Skeletal muscle satellite cell (primary cell): ENCODE data around the gene WDR64.
"Not testable (repeated sequence)": the region's sequence is repeated elsewhere in the genome, so short reads cannot be mapped to it uniquely, and the experiment has no call there.

Experiments
- H3K27me3 ChIP-seq: 2 replicates; pipeline ENCODE4 v1.7.0; 2013; ENCODE audit warnings: low read length; ENCODE audit not compliant: control insufficient read depth, insufficient read depth
- H3K36me3 ChIP-seq: 2 replicates; pipeline ENCODE4 v1.7.0; 2013; ENCODE audit warnings: mild to moderate bottlenecking, control low read depth, low read length; ENCODE audit not compliant: insufficient read depth
- H3K4me1 ChIP-seq: 2 replicates; pipeline ENCODE4 v1.7.0; 2013; ENCODE audit warnings: low read length; ENCODE audit not compliant: control insufficient read depth, insufficient read depth
- H3K4me2 ChIP-seq: 2 replicates; pipeline ENCODE4 v1.7.0; 2013; ENCODE audit warnings: mild to moderate bottlenecking, low read length
- H3K4me3 ChIP-seq: 2 replicates; pipeline ENCODE4 v1.7.0; 2013; ENCODE audit warnings: low read length
- H3K9ac ChIP-seq: 2 replicates; pipeline ENCODE4 v1.7.0; 2013; ENCODE audit warnings: mild to moderate bottlenecking, low read depth, low read length, moderate library complexity
- H3K9me3 ChIP-seq: replicated peaks from 2 replicates; pipeline ENCODE4 v1.7.0; 2013; ENCODE audit warnings: mild to moderate bottlenecking, control low read depth, low read length

WDR64 gene

GRCh38 chr1:241660424-241660972 is 8.4 kb downstream of the WDR64 start:
- Histone ChIP-seq H3K4me3 (no peak overlapping the region), H3K4me1 (no peaks in the 10 kb centered on the region), H3K36me3 (no peaks in the 10 kb centered on the region), H3K9ac (no peak overlapping the region), H3K9me3 (no peaks in the 10 kb centered on the region), H3K27me3 (no peaks in the 10 kb centered on the region), H3K4me2 (no peak overlapping the region)

GRCh38 chr1:241666419-241666818 is 14.3 kb downstream of the WDR64 start:
- Histone ChIP-seq H3K9ac (no peak overlapping the region), H3K9me3 (no peaks in the 10 kb centered on the region), H3K4me3 (no peak overlapping the region), H3K4me1 (no peaks in the 10 kb centered on the region), H3K27me3 (no peaks in the 10 kb centered on the region), H3K36me3 (no peaks in the 10 kb centered on the region), H3K4me2 (no peak overlapping the region)

- Histone ChIP-seq H3K4me3 (no peak overlapping the region), H3K4me1 (no peaks in the 10 kb centered on the region), H3K9me3 (no peaks in the 10 kb centered on the region), H3K9ac (no peak overlapping the region), H3K4me2 (no peak overlapping the region), H3K27me3 (no peaks in the 10 kb centered on the region), H3K36me3 (no peaks in the 10 kb centered on the region)
These were observed 20.2 kb downstream of the WDR64 start for GRCh38 chr1:241672301-241672700.

- H3K9me3 ChIP-seq: no peaks in the 10 kb centered on the region
- H3K4me1 ChIP-seq: no peaks in the 10 kb centered on the region
- no peaks in the 10 kb centered on the region for H3K27me3 ChIP-seq
These were observed 22.8 kb downstream of the WDR64 start for GRCh38 chr1:241674805-241675384.

GRCh38 chr1:241675983-241676382 is 23.9 kb downstream of the WDR64 start:
- no peak overlapping the region for H3K4me2 ChIP-seq
- no peaks in the 10 kb centered on the region for H3K27me3 ChIP-seq
- no peak overlapping the region for H3K9ac ChIP-seq
- H3K4me1 ChIP-seq: no peaks in the 10 kb centered on the region
- H3K36me3 ChIP-seq: no peaks in the 10 kb centered on the region
- H3K9me3 ChIP-seq: no peaks in the 10 kb centered on the region
- no peak overlapping the region for H3K4me3 ChIP-seq

More at GRCh38 chr1:241674805-241675384, 22.8 kb downstream of the WDR64 start:
- Histone ChIP-seq H3K9ac (no peak overlapping the region), H3K4me2 (no peak overlapping the region), H3K4me3 (no peak overlapping the region), H3K36me3 (no peaks in the 10 kb centered on the region)

GRCh38 chr1:241677201-241677600 is 25.1 kb downstream of the WDR64 start:
- Histone ChIP-seq H3K4me3 (no peak overlapping the region), H3K27me3 (no peaks in the 10 kb centered on the region), H3K4me1 (no peaks in the 10 kb centered on the region), H3K36me3 (no peaks in the 10 kb centered on the region), H3K4me2 (no peak overlapping the region), H3K9me3 (no peaks in the 10 kb centered on the region), H3K9ac (no peak overlapping the region)

GRCh38 chr1:241678536-241678935 is 26.5 kb downstream of the WDR64 start:
- Histone ChIP-seq H3K4me3 (no peak overlapping the region), H3K4me1 (no peaks in the 10 kb centered on the region), H3K36me3 (no peaks in the 10 kb centered on the region), H3K4me2 (no peak overlapping the region), H3K9me3 (no peaks in the 10 kb centered on the region), H3K27me3 (no peaks in the 10 kb centered on the region), H3K9ac (no peak overlapping the region)

GRCh38 chr1:241679404-241679803 is 27.3 kb downstream of the WDR64 start:
- H3K9me3 ChIP-seq: no peaks in the 10 kb centered on the region
- no peak overlapping the region for H3K4me2 ChIP-seq
- H3K4me3 ChIP-seq: no peak overlapping the region
- no peaks in the 10 kb centered on the region for H3K4me1 ChIP-seq
- H3K9ac ChIP-seq: no peak overlapping the region
- H3K36me3 ChIP-seq: no peaks in the 10 kb centered on the region
- H3K27me3 ChIP-seq: no peaks in the 10 kb centered on the region

- no peaks in the 10 kb centered on the region for H3K9me3 ChIP-seq
- H3K36me3 ChIP-seq: no peaks in the 10 kb centered on the region
- H3K9ac ChIP-seq: no peak overlapping the region
- H3K4me2 ChIP-seq: no peak overlapping the region
- H3K4me1 ChIP-seq: no peaks in the 10 kb centered on the region
- no peak overlapping the region for H3K4me3 ChIP-seq
- no peaks in the 10 kb centered on the region for H3K27me3 ChIP-seq
These were observed 27.9 kb downstream of the WDR64 start for GRCh38 chr1:241679961-241680360.

GRCh38 chr1:241681861-241682448 is 29.9 kb downstream of the WDR64 start:
- H3K4me3 ChIP-seq, H3K9me3 ChIP-seq, H3K9ac ChIP-seq, H3K27me3 ChIP-seq, H3K36me3 ChIP-seq, H3K4me1 ChIP-seq, H3K4me2 ChIP-seq: not testable (repeated sequence)

- Histone ChIP-seq H3K27me3 (no peaks in the 10 kb centered on the region), H3K9me3 (no peaks in the 10 kb centered on the region), H3K4me2 (no peak overlapping the region), H3K4me3 (no peak overlapping the region), H3K36me3 (no peaks in the 10 kb centered on the region), H3K4me1 (no peaks in the 10 kb centered on the region), H3K9ac (no peak overlapping the region)
These were observed 30.8 kb downstream of the WDR64 start for GRCh38 chr1:241682921-241683320.

- Histone ChIP-seq H3K36me3 (no peaks in the 10 kb centered on the region), H3K4me2 (no peak overlapping the region), H3K4me3 (no peak overlapping the region), H3K9ac (no peak overlapping the region), H3K4me1 (peaks cover 8% of the 10 kb centered on the region), H3K27me3 (no peaks in the 10 kb centered on the region), H3K9me3 (no peaks in the 10 kb centered on the region)
These were observed 32.0 kb downstream of the WDR64 start for GRCh38 chr1:241684108-241684507.
